K562 (cell line): ENCODE measurements around the gene EP300. TPM values are rescaled to one million over a fixed set of nuclear protein-coding genes. Genes with fewer than 3 reads are reported as not detected.

ENCODE experiments used
- ATAC-seq: fragments of 200-7000 bp; cut with Tn5 transposase; 3 replicates; pipeline ENCODE4 v1.9.1; 2020; ENCODE audit warnings: moderate library complexity
- BruUV-seq: library from RNA; stranded (reverse); fragments of 400-500 nt; replicated peaks from 2 replicates; lab custom pipeline; 2021; lab: Mats Ljungman, UMichigan
- CTCF ChIA-PET: fragments of 300-600 bp; formaldehyde crosslinking; extraction: SDS; loops from one replicate; lab custom pipeline; 2021; ENCODE audit warnings: low intra/inter-chr PET ratio; lab: Yijun Ruan, JAX
- POLR2A ChIA-PET: fragments of 300-600, 350-650 bp; sonication (Branson Sonifier 250); formaldehyde crosslinking; extraction: SDS; loops from one replicate; lab custom pipeline; 2021; ENCODE audit warnings: antibody characterized with exemption, inconsistent platforms; lab: Yijun Ruan, JAX
- DNase-seq, 4 experiments: peaks; one replicate each; pipeline versions ENCODE4 v3.0.0 to v3.0.0-alpha.2; 2011 to 2018; ENCODE audit warnings: low spot score in 3 of 4, mixed read lengths in 3 of 4; ENCODE audit errors: extremely low read depth in 1 of 4
- FAIRE-seq: peaks from 2 replicates; lab custom pipeline; 2011; peaks lifted over from hg19 to GRCh38; lab: Jason Lieb, UNC
- H2AFZ ChIP-seq: 2 replicates; pipeline ENCODE4 v1.6.0; 2011; ENCODE audit warnings: low read depth, low read length, control low read depth, inconsistent platforms
- H3K27ac ChIP-seq: fragments of 200-600 bp; 3 replicates; pipeline ENCODE4 v1.8.0; 2011; ENCODE audit warnings: low read depth, mild to moderate bottlenecking, control low read depth, inconsistent platforms, low read length, moderate library complexity, mixed read lengths; ENCODE audit errors: extremely low read depth
- H3K27me3 ChIP-seq, 2 experiments: fragments of 300-600 bp in 1 of 2; 2 replicates in 1 of 2; 3 replicates in 1 of 2; pipeline versions ENCODE4 v1.6.0 to v1.8.0; 2011; ENCODE audit warnings: inconsistent platforms in 2 of 2, low read length in 2 of 2, mild to moderate bottlenecking in 1 of 2, mixed read lengths in 1 of 2, moderate library complexity in 1 of 2; ENCODE audit not compliant: control insufficient read depth in 2 of 2, insufficient read depth in 2 of 2
- H3K36me3 ChIP-seq: fragments of 300-600 bp; 3 replicates; pipeline ENCODE4 v1.8.0; 2011; ENCODE audit warnings: mild to moderate bottlenecking, low read length, inconsistent platforms; ENCODE audit not compliant: control insufficient read depth, insufficient read depth
- H3K4me1 ChIP-seq, 2 experiments: fragments of 200-600 bp in 1 of 2; replicated peaks in 1 of 2; 2 replicates in 1 of 2; 3 replicates in 1 of 2; pipeline versions ENCODE4 v1.5.1 to v1.8.0; 2011; ENCODE audit warnings: inconsistent platforms in 2 of 2, low read length in 2 of 2, mild to moderate bottlenecking in 1 of 2, mixed read lengths in 1 of 2, moderate library complexity in 1 of 2; ENCODE audit not compliant: control insufficient read depth in 2 of 2, insufficient read depth in 2 of 2
- H3K4me2 ChIP-seq: 2 replicates; pipeline ENCODE4 v1.6.1; 2011; ENCODE audit warnings: low read length, control low read depth, inconsistent platforms, mixed read lengths; ENCODE audit not compliant: insufficient read depth
- H3K4me3 ChIP-seq: fragments of 200-600 bp; sonication (generic), shearing (Covaris generic); 2 replicates; pipeline ENCODE4 v1.5.1; 2016; ENCODE audit warnings: control low read depth, inconsistent platforms
- H3K79me2 ChIP-seq: fragments of 200-600 bp; 3 replicates; pipeline ENCODE4 v1.8.0; 2011; ENCODE audit warnings: low read length, inconsistent platforms; ENCODE audit not compliant: control insufficient read depth, insufficient read depth
- H3K9ac ChIP-seq, 2 experiments: 2 replicates each; pipeline versions ENCODE4 v1.6.0 to v1.6.1; 2011; ENCODE audit warnings: low read depth in 2 of 2, low read length in 2 of 2, control low read depth in 1 of 2, inconsistent platforms in 1 of 2, mild to moderate bottlenecking in 1 of 2, mixed read lengths in 1 of 2; ENCODE audit not compliant: insufficient read depth in 1 of 2
- H3K9me1 ChIP-seq: one replicate; pipeline ENCODE4 v1.6.0; 2011; ENCODE audit warnings: inconsistent platforms, mild to moderate bottlenecking, low read length, moderate library complexity; ENCODE audit not compliant: control insufficient read depth, insufficient read depth
- H3K9me3 ChIP-seq: replicated peaks from 2 replicates; pipeline ENCODE4 v1.5.1; 2011; ENCODE audit warnings: low read depth, low read length, inconsistent platforms; ENCODE audit not compliant: control insufficient read depth, insufficient read depth
- H4K20me1 ChIP-seq: replicated peaks from 2 replicates; pipeline ENCODE4 v1.6.1; 2011; ENCODE audit warnings: low read length, inconsistent platforms, mixed read lengths; ENCODE audit not compliant: control insufficient read depth, insufficient read depth
- CCNT2 ChIP-seq: IDR thresholded peaks from 2 replicates; pipeline ENCODE4 v1.6.1; 2011; ENCODE audit warnings: borderline replicate concordance, low read depth, mild to moderate bottlenecking, moderate library complexity, mixed read lengths, low read length; ENCODE audit not compliant: insufficient read length; ENCODE audit errors: extremely low read depth
- NFIC ChIP-seq: fragments of 450-650 bp; IDR thresholded peaks from 2 replicates; pipeline ENCODE4 v1.6.1; 2017; ENCODE audit warnings: mild to moderate bottlenecking, inconsistent platforms
- ZNF830 ChIP-seq: fragments of 250-450 bp; sonication (Bioruptor Pico); IDR thresholded peaks from 2 replicates; pipeline ENCODE4 v1.5.0; 2021; ENCODE audit warnings: mild to moderate bottlenecking
- WGBS: fragments of 100-300 bp; shearing (Covaris generic); methylation state at CpG from one replicate; pipeline ENCODE4 v1.1.6; 2016; ENCODE audit warnings: low coverage, mixed read lengths; ENCODE audit not compliant: insufficient coverage; ENCODE audit errors: missing lambda C conversion rate; 5-methylcytosine and 5-hydroxymethylcytosine counted together
- in situ Hi-C: fragments of 300-500 bp; cut with MboI; formaldehyde crosslinking; loops from 4 replicates; pipeline ENCODE4 v1.15.0; 2018; ENCODE audit warnings: inconsistent platforms, mixed read lengths
- intact Hi-C: fragments of 100-400 bp; cut with micrococcal nuclease; formaldehyde crosslinking; loops from 2 replicates; pipeline ENCODE4 v1.14.2; 2022
- polyA plus RNA-seq, 8 experiments: library from polyadenylated mRNA; depleted of rRNA in 4 of 8; stranded (reverse) in 5 of 8; unstranded in 3 of 8; fragments of >200 nt; fragmentation: Nextera tagmentation in 2 of 8; fragmentation: Illumina TruSeq in 1 of 8; extraction: Ambion mirVana in 2 of 8; extraction: Trizol in 1 of 8; gene quantifications; 2 replicates each; pipeline versions ENCODE4 v1.2.1 to v1.2.3, GENCODE V29; 2011 to 2014; ENCODE audit warnings: inconsistent platforms in 1 of 8, missing spikeins in 1 of 8
- total RNA-seq, 7 experiments: library from RNA; depleted of rRNA in 6 of 7; stranded (reverse); fragments of >200 nt in 6 of 7; fragmentation: Illumina TruSeq in 2 of 7; extraction: Trizol in 2 of 7; gene quantifications; 2 replicates each; pipeline versions ENCODE4 v1.2.1 to v1.2.3, GENCODE V29; 2011 to 2021; ENCODE audit warnings: low replicate concordance in 1 of 7
- TF ChIP-seq, protein P1 (sequence below), 2 experiments: fragments of 450-650 bp; formaldehyde crosslinking in 1 of 2; IDR thresholded peaks; 2 replicates each; pipeline versions ENCODE4 v1.4.0 to v1.6.1; 2014 to 2020; ENCODE audit warnings: mild to moderate bottlenecking in 2 of 2, borderline replicate concordance in 1 of 2, low read depth in 1 of 2

Gene EP300
- total and polyA plus RNA-seq, 9 of the 15 experiments (the other 6 are each of a cell fraction or from before 2014, with no cell fraction given), result 2.2 to 28.6 (median 10.9) TPM

DNA sequence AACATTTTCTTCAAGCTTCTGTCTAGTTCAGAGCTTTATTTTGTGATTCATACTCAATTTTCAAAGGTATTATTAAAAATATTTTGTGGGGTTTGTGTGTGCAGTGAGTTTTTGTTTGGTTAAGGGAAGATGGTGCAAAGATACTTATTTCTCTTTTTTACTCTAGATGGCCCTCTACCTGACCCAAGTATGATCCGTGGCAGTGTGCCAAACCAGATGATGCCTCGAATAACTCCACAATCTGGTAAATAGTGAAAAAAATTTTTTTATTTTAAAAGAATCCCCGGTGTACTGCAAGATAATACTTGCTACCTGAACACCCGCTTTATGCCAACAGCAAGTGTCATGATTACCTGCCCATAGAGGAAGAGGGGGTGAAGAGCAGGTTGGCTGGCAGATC is 54.2 kb downstream of the EP300 start:
- FAIRE-seq (no peak), ATAC-seq (no peak), DNase-seq (no peak)
- H3K9me1 ChIP-seq, result no peaks in the 10 kb centered on the region
- ChIA-PET CTCF (no interaction called here), POLR2A (interaction anchor here (0.5 kb wide), 1 partner anchor 34 kb away, joined by 3 read pairs; no protein-coding TSS in a partner anchor)
- peaks cover 82% of the 10 kb centered on the region; the same call in 2 of the 3 replicates for H3K36me3 ChIP-seq
- peak; percentile 55 for TF ChIP-seq NFIC
- no peak for TF ChIP-seq CCNT2
- intact Hi-C loops, result no loop called here
- no peak overlapping the region for H2AFZ ChIP-seq
- H3K9ac ChIP-seq, result no peak overlapping the region
- in situ Hi-C loops, result no loop called here
- WGBS, result 87% methylated on average over 4 of the region's 4 CpGs
- no peaks in the 10 kb centered on the region for H3K9me3 ChIP-seq
- H3K27me3 ChIP-seq, result no peaks in the 10 kb centered on the region
- no peak overlapping the region for H3K4me2 ChIP-seq
- H3K4me1 ChIP-seq, result no peaks in the 10 kb centered on the region
- H3K27ac ChIP-seq, result no peak overlapping the region
- H3K4me3 ChIP-seq, result no peak overlapping the region
- H4K20me1 ChIP-seq, result no peaks in the 10 kb centered on the region
- H3K79me2 ChIP-seq, result no peaks in the 10 kb centered on the region
- no TSS peak for BruUV-seq

DNA sequence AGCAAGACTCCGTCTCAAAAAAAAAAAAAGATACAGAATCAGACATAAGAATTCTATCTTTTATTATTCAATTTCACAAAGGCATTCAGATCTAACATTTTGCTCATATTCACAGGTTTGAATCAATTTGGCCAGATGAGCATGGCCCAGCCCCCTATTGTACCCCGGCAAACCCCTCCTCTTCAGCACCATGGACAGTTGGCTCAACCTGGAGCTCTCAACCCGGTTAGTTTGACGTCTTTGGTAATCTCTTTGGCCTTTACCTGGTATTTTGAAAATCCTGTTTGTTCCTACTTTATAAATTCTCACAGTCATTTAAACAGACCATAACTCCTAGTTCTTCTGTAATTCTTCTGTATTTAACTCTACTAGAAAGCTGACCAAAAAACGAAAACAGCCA is 55.3 kb downstream of the EP300 start:
- Histone ChIP-seq H3K9ac (no peak overlapping the region), H4K20me1 (no peaks in the 10 kb centered on the region), H3K4me1 (no peaks in the 10 kb centered on the region), H3K4me3 (no peak overlapping the region), H3K79me2 (no peaks in the 10 kb centered on the region), H3K9me1 (no peaks in the 10 kb centered on the region), H2AFZ (no peak overlapping the region), H3K9me3 (no peaks in the 10 kb centered on the region), H3K27ac (no peak overlapping the region), H3K27me3 (no peaks in the 10 kb centered on the region), H3K36me3 (peaks cover 84% of the 10 kb centered on the region; the same call in 2 of the 3 replicates), H3K4me2 (no peak overlapping the region)
- ChIA-PET CTCF (no interaction called here), POLR2A (no interaction called here)
- no peak for DNase-seq
- TF ChIP-seq, protein P1, sequence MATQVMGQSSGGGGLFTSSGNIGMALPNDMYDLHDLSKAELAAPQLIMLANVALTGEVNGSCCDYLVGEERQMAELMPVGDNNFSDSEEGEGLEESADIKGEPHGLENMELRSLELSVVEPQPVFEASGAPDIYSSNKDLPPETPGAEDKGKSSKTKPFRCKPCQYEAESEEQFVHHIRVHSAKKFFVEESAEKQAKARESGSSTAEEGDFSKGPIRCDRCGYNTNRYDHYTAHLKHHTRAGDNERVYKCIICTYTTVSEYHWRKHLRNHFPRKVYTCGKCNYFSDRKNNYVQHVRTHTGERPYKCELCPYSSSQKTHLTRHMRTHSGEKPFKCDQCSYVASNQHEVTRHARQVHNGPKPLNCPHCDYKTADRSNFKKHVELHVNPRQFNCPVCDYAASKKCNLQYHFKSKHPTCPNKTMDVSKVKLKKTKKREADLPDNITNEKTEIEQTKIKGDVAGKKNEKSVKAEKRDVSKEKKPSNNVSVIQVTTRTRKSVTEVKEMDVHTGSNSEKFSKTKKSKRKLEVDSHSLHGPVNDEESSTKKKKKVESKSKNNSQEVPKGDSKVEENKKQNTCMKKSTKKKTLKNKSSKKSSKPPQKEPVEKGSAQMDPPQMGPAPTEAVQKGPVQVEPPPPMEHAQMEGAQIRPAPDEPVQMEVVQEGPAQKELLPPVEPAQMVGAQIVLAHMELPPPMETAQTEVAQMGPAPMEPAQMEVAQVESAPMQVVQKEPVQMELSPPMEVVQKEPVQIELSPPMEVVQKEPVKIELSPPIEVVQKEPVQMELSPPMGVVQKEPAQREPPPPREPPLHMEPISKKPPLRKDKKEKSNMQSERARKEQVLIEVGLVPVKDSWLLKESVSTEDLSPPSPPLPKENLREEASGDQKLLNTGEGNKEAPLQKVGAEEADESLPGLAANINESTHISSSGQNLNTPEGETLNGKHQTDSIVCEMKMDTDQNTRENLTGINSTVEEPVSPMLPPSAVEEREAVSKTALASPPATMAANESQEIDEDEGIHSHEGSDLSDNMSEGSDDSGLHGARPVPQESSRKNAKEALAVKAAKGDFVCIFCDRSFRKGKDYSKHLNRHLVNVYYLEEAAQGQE (IDR thresholded peaks at IDR 0.05; ENCODE audit: borderline replicate concordance), result peak; percentile 69
- TF ChIP-seq, protein P1 (CRISPR knock-in tag; IDR thresholded peaks at IDR 0.05; ENCODE audit: low read depth), result no peak
- TF ChIP-seq ZNF830 (CRISPR knock-in tag), result no peak
- in situ Hi-C loops, result no loop called here
- intact Hi-C loops, result no loop called here
- BruUV-seq, result no TSS peak
- no peak for FAIRE-seq
- no peak for ATAC-seq
- WGBS, result 76% methylated on average over 5 of the region's 5 CpGs
